IMR-90 (cell line): ENCODE measurements around the gene GALC.

Experiments
- CEBPB ChIP-seq: IDR thresholded peaks from 2 replicates; pipeline ENCODE4 v1.6.1; 2012; ENCODE audit warnings: low read depth, low read length, improper control_type of control experiment
- FOS ChIP-seq: fragments of 150-350 bp; IDR thresholded peaks from 2 replicates; pipeline ENCODE4 v1.6.1; 2016; ENCODE audit warnings: low read depth, low read length
- MAFK ChIP-seq: IDR thresholded peaks from 2 replicates; pipeline ENCODE4 v1.6.1; 2012; ENCODE audit warnings: low read depth, low read length, improper control_type of control experiment
- MXI1 ChIP-seq: IDR thresholded peaks from 2 replicates; pipeline ENCODE4 v1.6.1; 2012; ENCODE audit warnings: low read depth, mild to moderate bottlenecking, low read length, moderate library complexity, borderline replicate concordance
- POLR2A ChIP-seq: IDR thresholded peaks from 2 replicates; pipeline ENCODE4 v1.6.1; 2012; ENCODE audit warnings: mild to moderate bottlenecking, low read depth, low read length
- RAD21 ChIP-seq: IDR thresholded peaks from 2 replicates; pipeline ENCODE4 v1.6.1; 2012; ENCODE audit warnings: low read length, improper control_type of control experiment
- RCOR1 ChIP-seq: IDR thresholded peaks from 2 replicates; pipeline ENCODE4 v1.6.1; 2012; ENCODE audit warnings: mild to moderate bottlenecking, low read length, improper control_type of control experiment; ENCODE audit not compliant: insufficient replicate concordance
- RFX5 ChIP-seq: IDR thresholded peaks from 2 replicates; pipeline ENCODE4 v1.8.0; 2012; ENCODE audit warnings: low read depth, mild to moderate bottlenecking, low read length, moderate library complexity
- SMC3 ChIP-seq: fragments of 150-350 bp; IDR thresholded peaks from 2 replicates; pipeline ENCODE4 v1.6.1; 2016; ENCODE audit warnings: low read depth, mild to moderate bottlenecking, antibody characterized with exemption, low read length, moderate library complexity
- TF ChIP-seq, protein P1 (sequence below): conservative IDR thresholded peaks from 2 replicates; pipeline ENCODE4 v1.5.1; 2012; ENCODE audit warnings: mild to moderate bottlenecking, low read depth, low read length, improper control_type of control experiment
- TF ChIP-seq, protein P2 (sequence below): fragments of 150-350 bp; IDR thresholded peaks from 2 replicates; pipeline ENCODE4 v1.6.1; 2016; ENCODE audit warnings: low read depth, mild to moderate bottlenecking, low read length, moderate library complexity, borderline replicate concordance
- TF ChIP-seq, protein P3 (sequence below): fragments of 150-350 bp; IDR thresholded peaks from 2 replicates; pipeline ENCODE4 v1.6.1; 2017; ENCODE audit warnings: mild to moderate bottlenecking, antibody characterized with exemption, low read length, low read depth

DNA sequence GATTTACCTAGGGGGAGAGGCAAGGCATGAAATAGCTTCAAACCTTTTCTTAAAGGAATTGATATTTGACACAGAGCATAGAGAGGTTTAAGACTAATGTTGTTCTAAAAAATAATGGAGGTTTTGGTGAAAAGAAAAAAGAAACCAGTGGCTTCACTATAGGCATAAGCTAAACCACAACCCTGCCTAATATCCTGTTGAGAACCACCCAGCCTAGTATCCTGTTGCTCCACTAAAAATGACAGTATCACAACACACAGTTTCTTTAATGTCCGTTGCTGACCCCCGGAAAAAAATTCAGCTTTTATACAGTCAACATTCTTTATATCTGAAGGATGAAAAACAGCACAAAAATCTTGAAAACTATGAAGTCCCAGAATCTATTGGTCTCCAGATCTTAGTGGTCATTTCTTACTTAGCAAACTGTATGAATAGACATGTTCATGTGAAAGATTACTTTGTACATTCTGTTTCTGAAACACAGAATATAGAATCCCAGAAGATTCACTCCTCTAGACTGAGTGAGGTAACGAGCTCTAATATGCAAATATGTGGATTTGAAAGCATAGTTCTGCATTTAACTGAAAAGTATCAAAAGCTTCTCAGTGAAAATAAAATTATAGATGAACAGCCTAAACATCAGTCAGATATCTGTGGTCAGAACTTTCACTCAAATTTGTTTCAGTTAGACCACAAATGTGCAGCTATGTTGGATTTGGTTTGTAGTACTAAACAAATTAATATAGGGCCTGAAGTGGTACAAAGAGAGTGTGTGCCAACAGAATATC is 40.5 kb downstream of the GALC start:
- TF ChIP-seq, protein P1, sequence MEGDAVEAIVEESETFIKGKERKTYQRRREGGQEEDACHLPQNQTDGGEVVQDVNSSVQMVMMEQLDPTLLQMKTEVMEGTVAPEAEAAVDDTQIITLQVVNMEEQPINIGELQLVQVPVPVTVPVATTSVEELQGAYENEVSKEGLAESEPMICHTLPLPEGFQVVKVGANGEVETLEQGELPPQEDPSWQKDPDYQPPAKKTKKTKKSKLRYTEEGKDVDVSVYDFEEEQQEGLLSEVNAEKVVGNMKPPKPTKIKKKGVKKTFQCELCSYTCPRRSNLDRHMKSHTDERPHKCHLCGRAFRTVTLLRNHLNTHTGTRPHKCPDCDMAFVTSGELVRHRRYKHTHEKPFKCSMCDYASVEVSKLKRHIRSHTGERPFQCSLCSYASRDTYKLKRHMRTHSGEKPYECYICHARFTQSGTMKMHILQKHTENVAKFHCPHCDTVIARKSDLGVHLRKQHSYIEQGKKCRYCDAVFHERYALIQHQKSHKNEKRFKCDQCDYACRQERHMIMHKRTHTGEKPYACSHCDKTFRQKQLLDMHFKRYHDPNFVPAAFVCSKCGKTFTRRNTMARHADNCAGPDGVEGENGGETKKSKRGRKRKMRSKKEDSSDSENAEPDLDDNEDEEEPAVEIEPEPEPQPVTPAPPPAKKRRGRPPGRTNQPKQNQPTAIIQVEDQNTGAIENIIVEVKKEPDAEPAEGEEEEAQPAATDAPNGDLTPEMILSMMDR: no peak
- TF ChIP-seq POLR2A (no peak), MXI1 (no peak), FOS (no peak), RCOR1 (no peak), RAD21 (no peak), CEBPB (no peak), RFX5 (no peak), MAFK (no peak), SMC3 (no peak)
- TF ChIP-seq, protein P2, sequence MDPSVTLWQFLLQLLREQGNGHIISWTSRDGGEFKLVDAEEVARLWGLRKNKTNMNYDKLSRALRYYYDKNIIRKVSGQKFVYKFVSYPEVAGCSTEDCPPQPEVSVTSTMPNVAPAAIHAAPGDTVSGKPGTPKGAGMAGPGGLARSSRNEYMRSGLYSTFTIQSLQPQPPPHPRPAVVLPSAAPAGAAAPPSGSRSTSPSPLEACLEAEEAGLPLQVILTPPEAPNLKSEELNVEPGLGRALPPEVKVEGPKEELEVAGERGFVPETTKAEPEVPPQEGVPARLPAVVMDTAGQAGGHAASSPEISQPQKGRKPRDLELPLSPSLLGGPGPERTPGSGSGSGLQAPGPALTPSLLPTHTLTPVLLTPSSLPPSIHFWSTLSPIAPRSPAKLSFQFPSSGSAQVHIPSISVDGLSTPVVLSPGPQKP: no peak
- TF ChIP-seq, protein P3, sequence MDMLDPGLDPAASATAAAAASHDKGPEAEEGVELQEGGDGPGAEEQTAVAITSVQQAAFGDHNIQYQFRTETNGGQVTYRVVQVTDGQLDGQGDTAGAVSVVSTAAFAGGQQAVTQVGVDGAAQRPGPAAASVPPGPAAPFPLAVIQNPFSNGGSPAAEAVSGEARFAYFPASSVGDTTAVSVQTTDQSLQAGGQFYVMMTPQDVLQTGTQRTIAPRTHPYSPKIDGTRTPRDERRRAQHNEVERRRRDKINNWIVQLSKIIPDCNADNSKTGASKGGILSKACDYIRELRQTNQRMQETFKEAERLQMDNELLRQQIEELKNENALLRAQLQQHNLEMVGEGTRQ: no peak
